ENCODE measurements around the gene PAX6. TPM values are rescaled to one million over a fixed set of nuclear protein-coding genes. Genes with fewer than 3 reads are reported as not detected.

The PAX6 gene
- total RNA-seq, 1 donor from 2014 or later = 30.7 TPM

DNA sequence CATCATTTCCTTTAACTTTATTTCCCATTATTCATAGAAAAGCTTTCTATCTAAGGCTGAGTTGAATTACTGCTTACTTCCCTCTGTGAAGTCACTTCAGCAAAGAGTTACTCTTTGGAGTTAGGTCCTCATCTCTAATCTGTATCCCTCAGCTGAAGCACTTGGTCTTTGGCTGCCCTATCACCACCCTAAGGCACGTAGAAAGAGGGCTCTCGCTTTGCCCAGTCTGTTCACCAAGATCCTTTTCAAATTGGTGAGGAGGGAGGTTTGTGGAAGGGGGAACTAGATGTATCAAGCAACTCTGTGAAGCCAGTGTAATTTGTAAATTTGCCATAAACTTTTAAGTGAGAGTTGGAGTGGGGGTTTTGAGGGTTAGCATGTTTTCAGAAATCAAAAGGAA is 43.4 kb downstream of the PAX6 start:
- TF ChIP-seq, protein P1, sequence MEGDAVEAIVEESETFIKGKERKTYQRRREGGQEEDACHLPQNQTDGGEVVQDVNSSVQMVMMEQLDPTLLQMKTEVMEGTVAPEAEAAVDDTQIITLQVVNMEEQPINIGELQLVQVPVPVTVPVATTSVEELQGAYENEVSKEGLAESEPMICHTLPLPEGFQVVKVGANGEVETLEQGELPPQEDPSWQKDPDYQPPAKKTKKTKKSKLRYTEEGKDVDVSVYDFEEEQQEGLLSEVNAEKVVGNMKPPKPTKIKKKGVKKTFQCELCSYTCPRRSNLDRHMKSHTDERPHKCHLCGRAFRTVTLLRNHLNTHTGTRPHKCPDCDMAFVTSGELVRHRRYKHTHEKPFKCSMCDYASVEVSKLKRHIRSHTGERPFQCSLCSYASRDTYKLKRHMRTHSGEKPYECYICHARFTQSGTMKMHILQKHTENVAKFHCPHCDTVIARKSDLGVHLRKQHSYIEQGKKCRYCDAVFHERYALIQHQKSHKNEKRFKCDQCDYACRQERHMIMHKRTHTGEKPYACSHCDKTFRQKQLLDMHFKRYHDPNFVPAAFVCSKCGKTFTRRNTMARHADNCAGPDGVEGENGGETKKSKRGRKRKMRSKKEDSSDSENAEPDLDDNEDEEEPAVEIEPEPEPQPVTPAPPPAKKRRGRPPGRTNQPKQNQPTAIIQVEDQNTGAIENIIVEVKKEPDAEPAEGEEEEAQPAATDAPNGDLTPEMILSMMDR (IDR thresholded peaks at IDR 0.05; ENCODE audit: partially characterized antibody, unreplicated experiment) = no peak
- peaks cover 1% of the 10 kb centered on the region for H3K9me3 Mint-ChIP-seq (ENCODE audit: unreplicated experiment)
- peaks cover 9% of the 10 kb centered on the region for H3K4me1 Mint-ChIP-seq (ENCODE audit: low read depth, unreplicated experiment)
- H3K27me3 Mint-ChIP-seq (ENCODE audit: unreplicated experiment) = no peaks in the 10 kb centered on the region
- no peaks in the 10 kb centered on the region for H3K36me3 Mint-ChIP-seq (ENCODE audit: unreplicated experiment)
- no peak for DNase-seq
- H3K4me3 Mint-ChIP-seq (ENCODE audit: unreplicated experiment) = no peak overlapping the region
- H3K27ac Mint-ChIP-seq (ENCODE audit: unreplicated experiment) = no peak overlapping the region

DNA sequence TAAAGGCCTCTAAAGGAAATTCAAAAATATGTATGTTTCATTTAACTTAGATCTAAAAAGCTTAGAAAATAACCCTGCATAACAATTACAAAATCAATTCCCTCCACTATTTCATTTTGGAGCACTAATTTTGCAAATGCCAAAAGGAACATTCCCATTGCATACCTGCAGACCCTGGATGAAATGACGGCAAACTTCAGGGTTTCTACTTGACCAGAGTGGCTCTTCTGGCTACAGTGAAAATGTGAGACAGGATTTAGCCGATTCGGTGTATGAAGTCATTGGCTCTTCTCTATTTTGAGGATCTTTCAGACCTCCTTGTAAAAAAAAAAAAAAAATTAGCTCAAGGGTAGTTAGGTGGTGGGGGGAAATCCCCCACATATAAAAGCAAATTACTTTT is 44.1 kb downstream of the PAX6 start:
- peaks cover 9% of the 10 kb centered on the region for H3K4me1 Mint-ChIP-seq (ENCODE audit: low read depth, unreplicated experiment)
- H3K36me3 Mint-ChIP-seq (ENCODE audit: unreplicated experiment) = no peaks in the 10 kb centered on the region
- H3K27me3 Mint-ChIP-seq (ENCODE audit: unreplicated experiment) = no peaks in the 10 kb centered on the region
- no peak overlapping the region for H3K4me3 Mint-ChIP-seq (ENCODE audit: unreplicated experiment)
- DNase-seq = no peak
- TF ChIP-seq, protein P1 (IDR thresholded peaks at IDR 0.05; ENCODE audit: partially characterized antibody, unreplicated experiment) = no peak
- H3K9me3 Mint-ChIP-seq (ENCODE audit: unreplicated experiment) = peaks cover 1% of the 10 kb centered on the region
- no peak overlapping the region for H3K27ac Mint-ChIP-seq (ENCODE audit: unreplicated experiment)

DNA sequence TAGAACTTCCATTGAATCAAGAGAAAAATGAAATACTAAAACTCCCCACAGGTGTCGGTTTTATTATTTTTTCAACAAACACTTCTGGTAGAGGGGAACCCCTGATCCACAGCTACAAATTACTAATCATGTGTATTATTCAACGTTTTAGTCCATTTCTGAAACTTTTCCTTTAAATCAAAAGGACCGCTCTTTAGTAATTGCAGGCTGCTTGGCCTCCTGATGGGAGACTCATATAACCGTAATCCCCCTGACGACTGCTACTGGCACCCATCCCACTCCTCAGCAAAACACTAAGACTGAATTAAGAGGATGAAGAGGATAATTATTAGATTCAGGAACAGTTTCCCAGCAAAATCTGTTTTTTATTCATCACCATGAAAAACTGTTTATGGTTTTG is 46.4 kb downstream of the PAX6 start:
- Mint-ChIP-seq H3K36me3 (ENCODE audit: unreplicated experiment) (no peaks in the 10 kb centered on the region), H3K9me3 (ENCODE audit: unreplicated experiment) (peaks cover 1% of the 10 kb centered on the region), H3K4me1 (ENCODE audit: low read depth, unreplicated experiment) (peaks cover 9% of the 10 kb centered on the region), H3K27me3 (ENCODE audit: unreplicated experiment) (no peaks in the 10 kb centered on the region), H3K27ac (ENCODE audit: unreplicated experiment) (no peak overlapping the region), H3K4me3 (ENCODE audit: unreplicated experiment) (no peak overlapping the region)
- TF ChIP-seq, protein P1 (IDR thresholded peaks at IDR 0.05; ENCODE audit: partially characterized antibody, unreplicated experiment) = no peak
- DNase-seq = no peak

DNA sequence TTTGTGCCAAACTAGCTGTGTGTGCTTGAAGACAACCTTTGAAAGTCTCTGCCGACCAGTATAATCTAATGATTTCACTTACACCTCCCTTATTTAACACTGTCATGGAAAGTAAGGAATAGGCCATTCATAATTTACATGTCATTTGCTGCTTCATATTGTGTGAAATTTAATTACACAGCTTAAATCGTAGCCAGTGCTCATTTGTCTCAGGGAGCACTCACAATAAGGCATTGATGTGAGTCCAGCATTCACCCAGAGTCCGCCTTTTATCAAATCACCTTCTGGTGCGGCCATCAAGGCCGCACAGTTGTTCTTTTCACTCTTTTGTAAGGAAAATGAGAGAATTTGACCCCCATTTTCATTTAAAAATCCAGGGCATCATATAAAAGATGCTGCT is 46.9 kb downstream of the PAX6 start:
- DNase-seq = no peak
- Mint-ChIP-seq H3K36me3 (ENCODE audit: unreplicated experiment) (no peaks in the 10 kb centered on the region), H3K4me3 (ENCODE audit: unreplicated experiment) (no peak overlapping the region), H3K27me3 (ENCODE audit: unreplicated experiment) (no peaks in the 10 kb centered on the region), H3K4me1 (ENCODE audit: low read depth, unreplicated experiment) (peaks cover 9% of the 10 kb centered on the region), H3K9me3 (ENCODE audit: unreplicated experiment) (peaks cover 1% of the 10 kb centered on the region), H3K27ac (ENCODE audit: unreplicated experiment) (peak overlapping the region; percentile 8)
- TF ChIP-seq, protein P1 (IDR thresholded peaks at IDR 0.05; ENCODE audit: partially characterized antibody, unreplicated experiment) = no peak

DNA sequence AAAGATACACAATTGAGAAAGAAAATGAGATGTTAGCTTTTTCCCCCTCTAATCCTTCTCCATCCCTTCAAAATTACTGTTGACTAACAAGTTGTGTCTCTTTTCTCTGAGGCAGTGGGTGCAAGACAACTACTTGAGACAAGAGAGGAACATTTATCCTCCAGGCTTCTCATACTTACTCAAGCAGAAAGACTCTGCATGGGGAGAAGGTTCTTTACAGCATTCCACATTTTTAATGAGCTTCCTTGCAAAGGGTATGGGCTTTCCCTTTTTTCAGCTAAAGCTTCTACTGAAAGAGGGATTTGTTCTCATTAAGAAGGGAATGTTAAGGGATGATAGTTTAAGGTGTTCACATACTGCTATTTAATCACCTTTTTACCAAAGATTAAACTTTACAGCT is 47.8 kb downstream of the PAX6 start:
- Mint-ChIP-seq H3K4me3 (ENCODE audit: unreplicated experiment) (no peak overlapping the region), H3K9me3 (ENCODE audit: unreplicated experiment) (peaks cover 1% of the 10 kb centered on the region), H3K27me3 (ENCODE audit: unreplicated experiment) (no peaks in the 10 kb centered on the region), H3K4me1 (ENCODE audit: low read depth, unreplicated experiment) (peaks cover 5% of the 10 kb centered on the region), H3K36me3 (ENCODE audit: unreplicated experiment) (no peaks in the 10 kb centered on the region), H3K27ac (ENCODE audit: unreplicated experiment) (no peak overlapping the region)
- no peak for DNase-seq
- TF ChIP-seq, protein P1 (IDR thresholded peaks at IDR 0.05; ENCODE audit: partially characterized antibody, unreplicated experiment) = no peak

Data from glutamatergic neuron (in vitro differentiated cells).